HL-60 (cell line): Measurements from ENCODE around the gene APEH.

Experiments used
- GABPA ChIP-seq: IDR thresholded peaks from 2 replicates; pipeline ENCODE4 v1.6.1; 2012; ENCODE audit warnings: low read depth
- POLR2AphosphoS5 ChIP-seq: IDR thresholded peaks from 2 replicates; pipeline ENCODE4 v1.6.1; 2012; ENCODE audit warnings: low read depth
- SPI1 ChIP-seq: IDR thresholded peaks from 2 replicates; pipeline ENCODE4 v1.6.1; 2012; ENCODE audit warnings: low read depth, mild to moderate bottlenecking, borderline replicate concordance
- TF ChIP-seq, protein P1 (sequence below): IDR thresholded peaks from one replicate; pipeline ENCODE4 v1.5.1; 2011; ENCODE audit warnings: low read length, control low read depth, inconsistent platforms; ENCODE audit not compliant: insufficient read depth
- TF ChIP-seq, protein P2 (sequence below): IDR thresholded peaks from 2 replicates; pipeline ENCODE4 v1.6.1; 2012; ENCODE audit warnings: low read depth; ENCODE audit not compliant: insufficient replicate concordance

DNA sequence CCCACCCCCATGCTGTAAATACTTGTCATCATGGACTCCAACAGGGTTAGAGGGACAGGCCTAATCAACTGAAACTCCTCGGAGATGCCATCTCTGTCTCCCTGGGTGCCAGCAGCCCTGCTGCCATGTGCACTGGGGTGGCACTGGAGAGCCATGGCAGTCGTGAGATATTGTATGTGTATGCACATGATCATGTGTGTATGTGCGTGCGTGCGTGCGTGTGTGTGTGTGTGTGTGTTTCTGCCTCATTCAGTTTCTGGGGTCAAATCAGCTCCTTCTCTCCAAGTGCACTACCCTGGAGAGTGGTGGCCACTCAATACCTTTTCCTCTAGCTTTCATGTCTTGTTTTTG, 3.2 kb upstream of the APEH start:
- no peak for TF ChIP-seq POLR2AphosphoS5
- TF ChIP-seq, protein P1, sequence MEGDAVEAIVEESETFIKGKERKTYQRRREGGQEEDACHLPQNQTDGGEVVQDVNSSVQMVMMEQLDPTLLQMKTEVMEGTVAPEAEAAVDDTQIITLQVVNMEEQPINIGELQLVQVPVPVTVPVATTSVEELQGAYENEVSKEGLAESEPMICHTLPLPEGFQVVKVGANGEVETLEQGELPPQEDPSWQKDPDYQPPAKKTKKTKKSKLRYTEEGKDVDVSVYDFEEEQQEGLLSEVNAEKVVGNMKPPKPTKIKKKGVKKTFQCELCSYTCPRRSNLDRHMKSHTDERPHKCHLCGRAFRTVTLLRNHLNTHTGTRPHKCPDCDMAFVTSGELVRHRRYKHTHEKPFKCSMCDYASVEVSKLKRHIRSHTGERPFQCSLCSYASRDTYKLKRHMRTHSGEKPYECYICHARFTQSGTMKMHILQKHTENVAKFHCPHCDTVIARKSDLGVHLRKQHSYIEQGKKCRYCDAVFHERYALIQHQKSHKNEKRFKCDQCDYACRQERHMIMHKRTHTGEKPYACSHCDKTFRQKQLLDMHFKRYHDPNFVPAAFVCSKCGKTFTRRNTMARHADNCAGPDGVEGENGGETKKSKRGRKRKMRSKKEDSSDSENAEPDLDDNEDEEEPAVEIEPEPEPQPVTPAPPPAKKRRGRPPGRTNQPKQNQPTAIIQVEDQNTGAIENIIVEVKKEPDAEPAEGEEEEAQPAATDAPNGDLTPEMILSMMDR = no peak
- TF ChIP-seq GABPA = no peak
- TF ChIP-seq, protein P2, sequence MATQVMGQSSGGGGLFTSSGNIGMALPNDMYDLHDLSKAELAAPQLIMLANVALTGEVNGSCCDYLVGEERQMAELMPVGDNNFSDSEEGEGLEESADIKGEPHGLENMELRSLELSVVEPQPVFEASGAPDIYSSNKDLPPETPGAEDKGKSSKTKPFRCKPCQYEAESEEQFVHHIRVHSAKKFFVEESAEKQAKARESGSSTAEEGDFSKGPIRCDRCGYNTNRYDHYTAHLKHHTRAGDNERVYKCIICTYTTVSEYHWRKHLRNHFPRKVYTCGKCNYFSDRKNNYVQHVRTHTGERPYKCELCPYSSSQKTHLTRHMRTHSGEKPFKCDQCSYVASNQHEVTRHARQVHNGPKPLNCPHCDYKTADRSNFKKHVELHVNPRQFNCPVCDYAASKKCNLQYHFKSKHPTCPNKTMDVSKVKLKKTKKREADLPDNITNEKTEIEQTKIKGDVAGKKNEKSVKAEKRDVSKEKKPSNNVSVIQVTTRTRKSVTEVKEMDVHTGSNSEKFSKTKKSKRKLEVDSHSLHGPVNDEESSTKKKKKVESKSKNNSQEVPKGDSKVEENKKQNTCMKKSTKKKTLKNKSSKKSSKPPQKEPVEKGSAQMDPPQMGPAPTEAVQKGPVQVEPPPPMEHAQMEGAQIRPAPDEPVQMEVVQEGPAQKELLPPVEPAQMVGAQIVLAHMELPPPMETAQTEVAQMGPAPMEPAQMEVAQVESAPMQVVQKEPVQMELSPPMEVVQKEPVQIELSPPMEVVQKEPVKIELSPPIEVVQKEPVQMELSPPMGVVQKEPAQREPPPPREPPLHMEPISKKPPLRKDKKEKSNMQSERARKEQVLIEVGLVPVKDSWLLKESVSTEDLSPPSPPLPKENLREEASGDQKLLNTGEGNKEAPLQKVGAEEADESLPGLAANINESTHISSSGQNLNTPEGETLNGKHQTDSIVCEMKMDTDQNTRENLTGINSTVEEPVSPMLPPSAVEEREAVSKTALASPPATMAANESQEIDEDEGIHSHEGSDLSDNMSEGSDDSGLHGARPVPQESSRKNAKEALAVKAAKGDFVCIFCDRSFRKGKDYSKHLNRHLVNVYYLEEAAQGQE = no peak
- TF ChIP-seq SPI1 = no peak
